ENCODE data around the gene ARSD.

- TF ChIP-seq IRF2 (CRISPR knock-in tag; IDR thresholded peaks at IDR 0.05; ENCODE audit: borderline replicate concordance, low read depth) (no peak), ATF3 (CRISPR knock-in tag; conservative IDR thresholded peaks at IDR 0.05) (no peak), CTCF (IDR thresholded peaks at IDR 0.05) (no peak)
These were observed 26.1 kb upstream of the ARSD start for GRCh38 chrX:2955281-2955680.
